D721Med (cell line): ENCODE results near the gene SP8.

Source experiments
- DNase-seq: peaks from one replicate; pipeline ENCODE4 v3.0.0; 2011; ENCODE audit warnings: low spot score; ENCODE audit not compliant: insufficient read length
- FAIRE-seq: peaks from 2 replicates; lab custom pipeline; 2011; peaks lifted over from hg19 to GRCh38; lab: Jason Lieb, UNC
- TF ChIP-seq, protein P1 (sequence below): IDR thresholded peaks from 2 replicates; pipeline ENCODE4 v1.5.1; 2012; ENCODE audit warnings: mild to moderate bottlenecking, control low read depth; ENCODE audit not compliant: insufficient read depth; ENCODE audit errors: missing control alignments

Gene SP8

DNA sequence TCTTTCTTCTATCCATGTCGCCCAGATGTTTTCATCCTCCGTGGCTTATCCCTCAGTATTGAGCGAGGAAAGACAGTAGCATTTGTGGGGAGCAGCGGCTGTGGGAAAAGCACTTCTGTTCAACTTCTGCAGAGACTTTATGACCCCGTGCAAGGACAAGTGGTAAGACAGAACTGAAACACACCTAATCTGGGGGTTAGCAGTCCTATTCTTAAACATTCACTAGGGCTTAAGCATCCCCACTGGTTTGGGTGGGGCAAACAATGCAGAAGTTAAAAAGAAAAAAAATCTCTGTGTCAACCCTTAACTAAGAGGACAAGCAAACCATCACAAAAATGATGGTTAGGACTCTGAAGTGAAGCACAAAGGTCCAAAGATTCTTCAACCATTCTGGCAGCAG lies 43.8 kb downstream of the SP8 start:
- DNase-seq: no peak
- TF ChIP-seq, protein P1, sequence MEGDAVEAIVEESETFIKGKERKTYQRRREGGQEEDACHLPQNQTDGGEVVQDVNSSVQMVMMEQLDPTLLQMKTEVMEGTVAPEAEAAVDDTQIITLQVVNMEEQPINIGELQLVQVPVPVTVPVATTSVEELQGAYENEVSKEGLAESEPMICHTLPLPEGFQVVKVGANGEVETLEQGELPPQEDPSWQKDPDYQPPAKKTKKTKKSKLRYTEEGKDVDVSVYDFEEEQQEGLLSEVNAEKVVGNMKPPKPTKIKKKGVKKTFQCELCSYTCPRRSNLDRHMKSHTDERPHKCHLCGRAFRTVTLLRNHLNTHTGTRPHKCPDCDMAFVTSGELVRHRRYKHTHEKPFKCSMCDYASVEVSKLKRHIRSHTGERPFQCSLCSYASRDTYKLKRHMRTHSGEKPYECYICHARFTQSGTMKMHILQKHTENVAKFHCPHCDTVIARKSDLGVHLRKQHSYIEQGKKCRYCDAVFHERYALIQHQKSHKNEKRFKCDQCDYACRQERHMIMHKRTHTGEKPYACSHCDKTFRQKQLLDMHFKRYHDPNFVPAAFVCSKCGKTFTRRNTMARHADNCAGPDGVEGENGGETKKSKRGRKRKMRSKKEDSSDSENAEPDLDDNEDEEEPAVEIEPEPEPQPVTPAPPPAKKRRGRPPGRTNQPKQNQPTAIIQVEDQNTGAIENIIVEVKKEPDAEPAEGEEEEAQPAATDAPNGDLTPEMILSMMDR: no peak
- no peak for FAIRE-seq

DNA sequence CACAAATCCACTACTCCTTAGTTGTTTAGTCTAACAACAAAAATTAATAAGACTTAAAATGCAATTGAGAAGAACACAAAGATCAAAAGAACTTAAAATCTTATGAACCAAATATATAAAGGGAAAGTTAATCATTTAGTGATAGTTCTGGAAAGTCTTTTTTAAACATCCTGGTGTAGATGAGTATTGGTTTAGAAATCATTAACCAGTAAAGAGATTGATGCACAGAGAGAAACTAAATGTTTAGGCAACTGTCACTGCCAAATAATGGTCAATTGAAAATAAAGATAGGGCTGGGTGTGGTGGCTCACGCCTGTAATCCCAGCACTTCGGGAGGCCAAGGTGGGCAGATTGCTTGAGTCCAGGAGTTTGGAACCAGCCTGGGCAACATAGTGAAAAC lies 44.9 kb downstream of the SP8 start:
- DNase-seq (no peak), FAIRE-seq (no peak)
- TF ChIP-seq, protein P1: no peak

DNA sequence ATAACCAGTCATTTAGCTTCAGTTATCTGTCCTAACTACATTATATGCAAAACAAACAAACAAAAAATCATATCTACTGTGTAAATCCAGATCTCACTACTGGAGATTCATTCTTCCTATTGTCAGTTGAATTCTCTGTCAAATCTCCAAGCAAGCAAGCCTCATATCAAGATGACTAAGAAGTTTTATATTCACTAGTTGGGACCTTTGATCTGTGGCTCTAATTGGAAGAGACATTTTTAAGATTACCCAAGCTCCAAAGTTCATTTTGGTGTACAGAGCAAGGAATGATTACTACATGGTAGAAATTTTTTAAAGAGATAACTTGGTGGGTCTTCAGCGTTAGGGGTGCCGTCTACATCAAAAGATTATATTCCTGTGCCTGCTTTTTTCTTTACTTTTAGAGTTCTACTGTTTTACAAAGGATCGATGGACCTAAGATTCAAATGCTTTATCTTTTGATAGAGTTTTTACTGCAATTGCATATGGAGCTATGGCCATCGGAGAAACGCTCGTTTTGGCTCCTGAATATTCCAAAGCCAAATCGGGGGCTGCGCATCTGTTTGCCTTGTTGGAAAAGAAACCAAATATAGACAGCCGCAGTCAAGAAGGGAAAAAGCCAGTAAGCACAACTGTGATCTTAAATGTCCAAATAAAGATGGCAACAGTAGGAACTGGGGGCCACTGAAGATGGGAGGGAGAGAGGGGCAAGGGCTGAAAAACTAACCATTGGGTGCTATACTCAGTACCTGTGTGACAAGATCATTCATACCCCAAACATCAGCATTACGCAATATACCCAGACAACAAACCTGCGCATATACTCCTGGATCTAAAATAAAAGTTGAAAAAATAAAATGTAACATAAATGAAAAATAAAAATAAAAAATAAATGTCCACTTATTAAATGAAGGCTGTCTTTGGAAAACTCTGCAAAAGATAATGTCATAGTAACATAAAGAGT lies 47.9 kb downstream of the SP8 start:
- FAIRE-seq: no peak
- TF ChIP-seq, protein P1: no peak
- no peak for DNase-seq

DNA sequence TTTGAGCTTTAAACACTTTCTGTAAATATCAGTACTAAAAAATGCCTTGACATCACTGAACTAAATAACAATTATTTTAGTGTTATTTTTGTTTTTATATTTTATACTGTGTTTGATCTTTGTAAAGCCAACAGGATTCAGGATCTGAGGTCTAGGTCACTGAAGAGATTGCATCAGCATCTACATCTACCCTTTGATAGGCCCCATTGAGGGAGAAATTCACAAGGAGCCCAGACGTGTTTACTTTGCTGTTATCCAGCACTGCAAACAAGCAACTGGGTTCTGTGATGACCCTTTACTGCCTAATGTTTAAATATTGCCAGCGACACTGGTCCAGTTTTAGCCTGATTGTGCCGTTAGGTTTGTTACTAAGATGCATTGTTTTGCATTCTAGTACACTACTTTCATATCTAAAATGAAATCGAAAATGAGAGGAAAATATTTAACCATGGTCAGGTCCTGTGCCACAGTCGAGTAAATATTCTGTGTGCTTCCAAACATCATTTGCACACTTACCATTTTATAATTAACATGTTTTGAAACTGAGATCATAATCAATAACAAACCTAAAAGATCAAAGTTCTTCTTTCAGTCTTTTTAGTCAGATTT lies 48.7 kb downstream of the SP8 start:
- FAIRE-seq (no peak), DNase-seq (no peak)
- TF ChIP-seq, protein P1: no peak

DNA sequence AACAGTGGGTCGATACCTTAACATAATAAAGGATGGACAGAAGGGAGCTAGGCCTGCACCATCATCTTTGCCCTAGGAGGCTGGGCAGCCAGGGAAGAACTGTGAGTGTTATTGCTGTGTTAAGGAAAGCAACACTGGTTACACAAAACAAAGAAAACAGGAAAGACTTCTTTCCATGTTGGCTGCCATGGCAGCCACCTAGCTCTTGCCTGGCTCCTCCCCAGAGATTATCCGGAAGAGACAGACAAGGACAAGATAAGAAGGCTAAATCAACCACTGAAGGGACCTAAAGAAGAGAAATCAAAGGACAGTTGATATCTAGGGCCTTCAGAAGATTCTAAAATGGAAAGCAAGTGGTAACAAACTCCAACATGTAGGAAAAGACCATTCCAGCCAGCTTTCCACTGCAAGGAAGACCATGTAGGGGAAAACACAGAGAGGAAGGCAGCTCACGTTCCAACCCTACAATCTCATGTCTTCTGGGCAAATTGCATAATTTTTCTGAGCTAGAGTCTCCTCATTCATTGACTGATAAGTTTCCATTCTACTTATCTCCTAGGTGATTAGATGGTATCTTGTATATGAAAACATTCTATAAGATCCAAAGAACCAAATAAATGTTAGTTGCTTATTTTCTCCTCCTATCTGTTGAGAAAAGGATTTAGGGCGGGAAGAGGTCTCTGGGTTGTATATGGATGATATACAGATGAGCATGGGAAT lies 51.2 kb downstream of the SP8 start:
- no peak for FAIRE-seq
- TF ChIP-seq, protein P1: no peak
- no peak for DNase-seq
